Measurements from ENCODE around the gene FLVCR2.
"Not testable (repeated sequence)": the region's sequence is repeated elsewhere in the genome, so short reads cannot be mapped to it uniquely, and the experiment has no call there.

Gene FLVCR2

GRCh38 chr14:75591987-75592575 lies 13.7 kb downstream of the FLVCR2 start:
- DNase-seq (ENCODE audit: low read depth), result no peak

- DNase-seq (ENCODE audit: low read depth), result no peak
Observed at GRCh38 chr14:75595226-75595625, 16.8 kb downstream of the FLVCR2 start.

DNA sequence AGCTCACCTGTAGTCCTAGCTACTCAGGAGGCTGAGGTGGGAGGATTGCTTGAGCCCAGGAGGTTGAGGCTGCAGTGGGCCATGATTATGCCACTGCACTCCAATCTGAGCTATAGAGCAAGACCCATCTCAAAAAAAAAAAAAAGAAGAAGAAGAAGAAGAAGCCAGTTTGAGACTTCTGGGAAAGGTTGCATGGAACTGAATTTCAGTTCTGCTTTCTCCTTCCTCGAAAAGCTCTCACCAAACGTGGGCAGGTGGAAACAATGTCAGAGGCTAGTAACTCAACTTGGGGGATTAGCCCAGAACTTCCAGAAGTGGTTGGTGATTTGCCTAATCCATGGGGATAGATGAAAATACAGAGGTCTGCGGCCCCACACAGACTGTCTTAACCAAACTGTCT lies 18.7 kb downstream of the FLVCR2 start:
- DNase-seq (ENCODE audit: low read depth), result no peak

DNA sequence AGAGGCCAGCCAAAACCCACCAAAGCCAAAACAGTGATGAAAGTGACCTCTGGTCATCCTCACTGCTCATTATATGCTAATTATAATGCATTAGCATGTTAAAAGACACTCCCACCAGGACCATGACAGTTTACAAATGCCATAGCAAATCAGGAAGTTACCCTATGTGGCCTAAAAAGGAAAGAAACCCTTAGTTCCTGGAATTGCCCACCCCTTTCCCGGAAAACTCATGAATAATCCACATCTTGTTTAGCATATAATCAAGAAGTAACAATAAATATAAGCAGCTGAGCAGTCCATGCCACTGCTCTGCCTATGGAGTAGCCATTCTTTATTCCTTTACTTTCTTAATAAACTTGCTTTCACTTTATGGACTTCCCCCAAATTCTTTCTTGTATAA lies 21.7 kb downstream of the FLVCR2 start:
- DNase-seq (ENCODE audit: low read depth), result not testable (repeated sequence)

- not testable (repeated sequence) for DNase-seq (ENCODE audit: low read depth)
Observed at GRCh38 chr14:75601061-75601460, 22.6 kb downstream of the FLVCR2 start.

DNA sequence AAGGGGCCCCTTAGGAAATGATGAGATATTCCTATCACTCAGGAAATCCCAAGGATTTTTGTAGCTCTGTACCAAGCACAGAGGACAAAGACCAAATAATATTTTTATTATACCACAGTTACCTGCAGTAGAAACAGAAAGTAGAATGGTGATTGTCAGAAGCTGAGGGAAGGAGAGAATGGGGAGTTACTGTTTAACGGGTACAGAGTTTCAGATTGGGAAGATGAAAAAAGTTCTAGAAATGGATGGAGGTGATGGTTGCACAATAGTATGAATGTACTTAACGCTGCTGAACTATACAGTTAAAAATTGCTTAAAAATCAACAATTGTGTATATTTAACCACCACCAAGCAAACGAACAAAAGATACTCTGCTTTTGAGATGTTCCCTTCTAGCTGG lies 24.1 kb downstream of the FLVCR2 start:
- no peak for DNase-seq (ENCODE audit: low read depth)

GRCh38 chr14:75604979-75605851 lies 26.8 kb downstream of the FLVCR2 start:
- DNase-seq (ENCODE audit: low read depth), result no peak

DNA sequence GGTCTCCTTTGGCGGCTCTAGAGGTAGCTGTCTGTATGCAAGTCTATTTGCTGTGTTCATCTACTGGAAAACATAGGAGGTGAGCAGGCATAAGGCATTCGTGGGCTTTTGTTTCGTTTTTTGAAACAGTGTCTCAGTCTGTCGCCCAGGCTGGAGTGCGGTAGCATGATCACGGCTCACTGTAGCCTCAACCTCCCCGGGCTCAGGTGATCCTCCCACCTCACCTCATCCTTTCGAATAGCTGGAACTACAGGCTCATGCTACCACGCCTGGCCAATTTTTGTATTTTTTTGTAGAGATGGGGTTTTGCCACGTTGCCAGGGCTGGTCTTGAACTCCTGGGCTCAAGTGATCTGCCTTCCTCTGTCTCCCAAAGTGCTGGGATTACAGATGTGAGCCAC lies 27.5 kb downstream of the FLVCR2 start:
- DNase-seq (ENCODE audit: low read depth), result no peak

- DNase-seq (ENCODE audit: low read depth), result no peak
Observed at GRCh38 chr14:75607044-75607443, 28.6 kb downstream of the FLVCR2 start.

- no peak for DNase-seq (ENCODE audit: low read depth)
Observed at GRCh38 chr14:75607842-75608640, 29.6 kb downstream of the FLVCR2 start.

GRCh38 chr14:75609116-75609515 lies 30.7 kb downstream of the FLVCR2 start:
- no peak for DNase-seq (ENCODE audit: low read depth)

- no peak for DNase-seq (ENCODE audit: low read depth)
Observed at GRCh38 chr14:75609606-75610475, 31.4 kb downstream of the FLVCR2 start.

GRCh38 chr14:75610834-75611233 lies 32.4 kb downstream of the FLVCR2 start:
- DNase-seq (ENCODE audit: low read depth), result no peak

- no peak for DNase-seq (ENCODE audit: low read depth)
Observed at GRCh38 chr14:75612157-75612556, 33.7 kb downstream of the FLVCR2 start.

GRCh38 chr14:75614179-75614578 lies 35.8 kb downstream of the FLVCR2 start:
- DNase-seq (ENCODE audit: low read depth), result no peak

GRCh38 chr14:75615200-75615599 lies 36.8 kb downstream of the FLVCR2 start:
- no peak for DNase-seq (ENCODE audit: low read depth)

DNA sequence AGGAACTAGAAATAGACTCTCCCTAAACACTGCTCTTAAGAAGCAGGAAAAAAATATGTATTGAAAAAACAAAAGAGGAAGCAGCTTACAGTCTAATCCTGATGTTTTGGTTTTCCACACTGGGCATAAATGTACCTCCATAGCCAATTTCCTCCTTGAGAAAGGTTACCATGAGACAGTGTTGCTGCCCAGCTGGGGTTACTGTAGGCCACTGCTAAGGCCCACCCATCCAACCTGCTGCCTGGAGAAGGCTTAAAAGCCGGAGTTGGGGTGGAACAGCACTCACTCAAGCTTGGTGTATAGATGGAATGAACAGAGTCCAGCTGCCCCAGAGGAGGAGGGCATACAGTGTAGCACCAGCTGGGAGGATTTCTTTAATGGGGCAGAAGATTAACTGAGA lies 41.1 kb downstream of the FLVCR2 start:
- DNase-seq (ENCODE audit: low read depth), result no peak

GRCh38 chr14:75625034-75625433 lies 46.6 kb downstream of the FLVCR2 start:
- no peak for DNase-seq (ENCODE audit: low read depth)

DNA sequence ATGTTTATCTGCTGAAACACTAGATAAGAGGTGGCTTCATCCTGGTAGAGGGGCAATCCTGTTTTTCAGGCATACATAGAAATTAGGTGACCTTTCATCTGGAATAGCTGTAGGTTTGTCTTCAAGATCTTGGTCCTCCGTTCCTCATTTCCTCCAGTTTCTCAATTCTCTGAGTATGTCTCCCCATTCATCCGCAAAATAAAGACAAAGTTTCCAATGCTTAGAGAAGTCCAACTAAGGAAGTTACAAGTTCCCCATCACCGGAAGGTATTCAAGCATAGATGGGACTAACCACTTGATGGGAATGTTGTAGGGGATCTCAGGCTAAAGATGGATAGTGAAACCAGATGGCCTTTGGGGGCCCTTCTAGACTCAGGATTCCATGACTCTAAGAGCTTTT lies 48.0 kb downstream of the FLVCR2 start:
- DNase-seq (ENCODE audit: low read depth), result no peak

DNA sequence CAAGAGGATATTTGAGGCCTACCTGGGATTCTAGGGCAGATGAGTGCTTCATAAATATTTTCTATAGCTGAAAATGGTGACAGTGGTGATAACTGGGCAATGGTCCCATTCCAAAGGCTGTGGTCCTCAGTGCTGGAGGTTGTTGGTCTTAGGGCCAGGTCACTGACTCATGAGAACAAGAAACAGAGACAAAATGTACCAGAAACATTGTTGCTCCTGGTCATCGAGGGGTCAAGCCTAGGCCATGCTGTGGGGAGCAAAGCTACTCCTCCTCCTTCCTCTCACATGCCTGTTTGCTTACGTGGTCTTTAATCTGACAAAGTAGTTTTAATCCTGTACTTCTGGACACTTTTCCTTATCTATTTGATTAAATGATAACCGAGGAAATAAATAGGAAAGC lies 48.4 kb downstream of the FLVCR2 start:
- no peak for DNase-seq (ENCODE audit: low read depth)

DNA sequence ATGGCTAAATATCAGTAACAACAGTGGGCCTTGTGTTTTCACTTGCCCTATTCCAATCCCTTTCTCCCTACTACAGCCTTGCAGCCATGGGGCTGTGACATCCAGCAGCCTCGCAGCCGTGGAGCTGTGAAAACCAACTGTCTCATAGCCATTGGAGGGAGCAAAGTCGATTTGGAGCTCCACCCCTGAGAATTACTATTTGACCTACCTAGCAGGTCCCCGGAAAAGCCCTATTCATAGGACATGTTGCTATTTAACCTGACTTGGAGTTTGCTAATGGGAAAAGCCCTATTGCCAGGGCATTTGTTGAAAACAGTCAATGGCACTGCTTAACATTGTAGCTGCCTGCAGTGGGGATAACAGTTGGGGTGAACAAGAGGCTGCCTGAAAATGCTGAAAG lies 49.0 kb downstream of the FLVCR2 start:
- DNase-seq (ENCODE audit: low read depth), result no peak

DNA sequence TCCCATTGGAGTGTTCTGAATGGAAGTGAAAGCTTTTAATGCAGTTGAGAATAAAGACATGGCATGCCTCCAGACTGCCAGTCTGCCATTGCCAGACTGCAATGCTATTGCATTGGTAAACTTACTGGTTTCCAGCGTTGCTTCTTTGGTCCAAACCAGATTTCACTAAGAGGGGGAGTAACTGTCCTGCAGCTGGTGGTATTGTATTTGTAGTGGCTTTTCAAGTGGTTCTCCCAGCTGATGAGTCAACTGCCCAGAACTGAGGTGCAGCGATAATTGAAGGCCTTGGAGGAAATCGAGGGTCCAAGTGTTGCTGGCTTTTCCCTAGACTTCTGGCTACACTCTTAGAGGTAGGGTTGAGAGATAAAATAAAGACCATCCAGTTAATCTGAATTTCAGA lies 50.4 kb downstream of the FLVCR2 start:
- DNase-seq (ENCODE audit: low read depth), result no peak
